HL-60 (cell line): ENCODE results near the gene DOCK1.

Source experiments
- CTCF ChIP-seq: IDR thresholded peaks from one replicate; pipeline ENCODE4 v1.5.1; 2011; ENCODE audit warnings: low read length, control low read depth, inconsistent platforms; ENCODE audit not compliant: insufficient read depth
- GABPA ChIP-seq: IDR thresholded peaks from 2 replicates; pipeline ENCODE4 v1.6.1; 2012; ENCODE audit warnings: low read depth
- POLR2AphosphoS5 ChIP-seq: IDR thresholded peaks from 2 replicates; pipeline ENCODE4 v1.6.1; 2012; ENCODE audit warnings: low read depth
- REST ChIP-seq: IDR thresholded peaks from 2 replicates; pipeline ENCODE4 v1.6.1; 2012; ENCODE audit warnings: low read depth; ENCODE audit not compliant: insufficient replicate concordance
- SPI1 ChIP-seq: IDR thresholded peaks from 2 replicates; pipeline ENCODE4 v1.6.1; 2012; ENCODE audit warnings: low read depth, mild to moderate bottlenecking, borderline replicate concordance

- TF ChIP-seq POLR2AphosphoS5 (no peak), CTCF (no peak), REST (no peak), GABPA (no peak), SPI1 (no peak)
Observed at GRCh38 chr10:126977216-126977615, 72.0 kb downstream of the DOCK1 start.
